Measurements from ENCODE around the gene NPIPB2.

The NPIPB2 gene

DNA sequence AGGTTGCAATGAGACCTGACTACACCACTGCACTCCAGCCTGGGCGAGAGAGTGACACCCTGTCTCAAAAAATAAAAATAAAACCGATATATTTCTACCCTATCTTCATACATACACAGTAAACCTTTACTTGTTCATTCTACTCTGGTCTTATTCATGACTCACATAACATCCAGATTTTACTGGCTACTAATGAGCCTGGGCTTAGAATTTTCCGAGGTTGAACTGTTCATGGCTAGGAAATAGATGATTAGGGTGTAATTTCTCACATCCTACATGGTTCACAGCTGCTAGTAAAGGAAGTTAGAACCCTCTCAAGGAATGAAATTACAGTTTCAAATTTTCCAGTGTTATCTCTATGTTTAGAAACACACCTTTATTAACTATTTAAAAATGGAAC is 40.8 kb downstream of the NPIPB2 start:
- DNase-seq (ENCODE audit: low spot score) = no peak

DNA sequence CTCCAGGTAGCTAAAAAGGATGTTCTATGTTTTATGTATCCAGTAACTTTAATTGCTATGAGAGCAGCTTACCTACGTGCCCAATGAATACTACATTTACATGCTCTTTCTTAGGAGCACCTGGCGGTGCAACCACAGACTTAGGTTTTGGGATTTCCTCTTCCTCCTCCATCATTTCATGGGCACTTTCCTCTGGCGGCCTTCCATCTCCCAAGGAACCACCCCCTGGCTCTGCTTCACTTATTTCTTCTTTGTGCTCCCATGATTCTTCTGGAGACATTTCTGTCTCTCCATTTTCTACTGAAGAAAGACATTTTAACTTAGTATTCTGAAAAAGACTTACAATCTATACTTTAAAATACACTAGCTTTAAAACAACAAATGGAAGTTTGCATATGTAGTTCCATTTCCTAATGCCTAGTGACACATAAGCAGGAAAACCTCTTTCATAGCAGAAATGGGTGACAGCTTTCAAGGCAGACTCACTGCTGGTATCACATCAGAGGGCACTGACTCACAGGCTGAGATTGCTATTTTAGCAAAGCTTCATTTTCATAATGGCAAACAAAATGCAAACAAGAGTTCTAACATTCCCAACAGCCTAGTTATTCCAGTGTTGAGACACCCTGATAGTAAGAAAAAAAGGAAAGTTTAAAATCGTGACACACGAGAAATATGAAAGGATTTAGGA is 45.2 kb downstream of the NPIPB2 start:
- DNase-seq (ENCODE audit: low spot score) = no peak

DNA sequence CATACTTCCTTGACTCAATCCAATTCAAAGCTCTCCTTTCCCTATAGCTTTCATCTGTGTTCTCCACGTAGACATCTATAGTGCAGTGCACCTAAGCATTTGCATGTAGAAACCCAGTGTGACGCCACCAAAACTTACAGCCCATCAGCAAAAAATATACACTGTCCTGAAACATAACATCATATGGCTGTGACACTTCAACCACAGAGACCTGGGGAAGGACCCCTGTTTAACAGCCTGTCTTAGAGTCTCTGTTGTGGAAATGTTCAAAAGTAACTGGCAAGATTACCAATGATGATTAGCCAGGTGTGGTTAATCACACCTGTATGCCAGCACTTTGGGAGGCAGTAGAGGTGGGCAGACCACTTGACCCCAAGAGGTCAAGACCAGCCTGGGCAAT is 48.3 kb downstream of the NPIPB2 start:
- no peak for DNase-seq (ENCODE audit: low spot score)

DNA sequence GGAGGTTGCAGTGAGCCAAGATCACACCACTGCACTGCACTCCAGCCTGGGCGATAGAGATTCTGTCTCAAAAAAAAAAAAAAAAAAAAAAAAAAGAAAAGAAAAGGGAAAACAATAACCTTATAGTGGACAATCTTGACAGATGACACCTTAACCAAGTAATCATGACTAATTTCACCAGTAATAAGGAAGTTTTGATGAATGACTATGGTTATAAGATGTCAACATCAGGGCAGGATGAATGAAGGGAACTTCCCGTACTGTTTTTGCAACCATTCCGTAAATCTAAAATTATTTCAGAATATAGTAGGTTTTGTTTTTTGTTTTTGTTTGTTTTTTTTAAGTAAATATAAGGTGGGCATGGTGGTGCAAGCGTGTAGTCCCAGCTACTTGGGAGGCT is 49.1 kb downstream of the NPIPB2 start:
- DNase-seq (ENCODE audit: low spot score) = no peak

DNA sequence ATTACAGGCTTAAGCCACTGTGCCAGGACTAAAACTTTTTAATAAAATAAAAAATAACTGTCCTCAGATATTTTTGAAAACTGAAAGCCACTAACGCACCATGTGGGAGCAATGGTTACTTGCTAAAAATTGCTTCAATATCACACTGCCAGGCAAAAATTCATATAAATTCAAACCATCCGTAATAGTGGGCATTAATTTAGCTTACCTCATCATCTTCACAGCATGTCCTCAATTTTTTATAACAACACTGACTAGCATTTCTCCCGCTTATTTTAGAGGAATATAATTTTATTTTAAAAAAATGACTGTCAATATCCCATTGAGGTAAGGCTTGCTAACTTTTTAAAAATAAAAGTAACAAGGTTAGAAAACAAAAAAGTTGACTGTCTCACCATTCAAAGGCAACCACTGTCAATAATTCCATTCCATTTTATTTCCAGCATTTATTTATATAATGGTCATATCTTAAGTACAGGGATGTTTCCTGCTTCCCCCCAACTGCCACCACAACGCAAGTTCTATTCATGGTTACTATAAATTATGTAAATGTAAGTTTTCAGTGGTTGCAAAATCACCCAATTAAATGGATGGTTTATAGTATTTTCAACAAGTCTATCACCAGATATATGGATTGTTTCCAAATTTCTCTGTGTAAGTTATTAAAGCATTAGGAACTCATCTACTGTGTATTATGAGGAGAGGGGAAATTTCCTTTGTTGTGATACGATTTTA is 51.4 kb downstream of the NPIPB2 start:
- DNase-seq (ENCODE audit: low spot score) = no peak

DNA sequence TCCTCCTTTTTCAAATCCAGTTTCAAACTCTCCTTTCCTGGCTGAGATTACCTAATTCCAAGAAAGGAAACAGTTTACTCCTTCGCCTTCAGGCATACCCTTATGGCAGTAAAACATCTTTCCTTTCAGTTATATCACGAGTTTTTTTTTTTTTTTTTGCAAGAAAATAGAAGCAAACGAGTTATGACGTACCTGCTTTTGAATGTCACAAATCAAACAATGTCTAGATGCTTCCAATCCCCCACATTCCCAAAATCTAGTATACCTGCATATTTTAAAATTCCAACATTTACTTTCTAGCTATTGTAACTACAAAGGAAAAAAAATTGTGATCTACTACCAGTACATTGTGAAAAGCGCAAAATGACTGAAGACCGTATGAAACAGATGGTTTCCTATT is 55.0 kb downstream of the NPIPB2 start:
- no peak for DNase-seq (ENCODE audit: low spot score)

DNA sequence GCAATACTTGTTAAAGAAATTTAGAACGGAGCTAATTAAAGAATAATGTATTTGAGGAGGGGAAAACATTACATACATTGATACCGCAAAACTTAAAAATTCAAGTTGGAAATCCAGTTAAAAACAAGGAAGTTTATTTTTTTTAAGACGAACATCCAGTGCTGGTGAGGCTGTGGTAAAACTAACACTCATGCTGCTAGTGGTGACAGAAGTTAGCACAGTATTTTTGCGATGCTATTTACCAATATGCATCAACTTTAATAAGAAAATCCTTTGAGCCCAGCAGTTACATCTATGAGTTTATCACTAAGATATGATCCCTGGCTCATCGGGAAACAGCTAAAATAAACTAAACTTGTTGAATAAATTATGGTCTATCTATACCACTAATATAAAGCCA is 57.8 kb downstream of the NPIPB2 start:
- no peak for DNase-seq (ENCODE audit: low spot score)

DNA sequence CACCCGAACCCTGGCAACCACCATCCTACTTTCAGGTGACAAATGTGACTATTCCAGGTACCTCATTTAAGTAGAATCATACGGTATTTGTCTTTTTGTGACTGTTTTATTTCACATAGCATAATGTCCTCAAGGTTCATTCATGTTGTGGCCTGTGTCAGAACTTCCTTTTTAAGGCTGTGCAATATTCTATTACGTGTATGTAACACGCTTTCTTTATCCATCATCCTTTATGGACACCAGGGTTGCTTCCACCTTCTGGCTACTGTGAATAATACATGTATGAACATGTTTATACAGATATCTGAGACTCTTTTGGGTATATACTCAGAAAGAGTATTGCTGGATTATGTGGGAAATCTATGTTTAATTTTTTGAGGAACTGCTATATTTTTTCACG is 61.8 kb downstream of the NPIPB2 start:
- no peak for DNase-seq (ENCODE audit: low spot score)

DNA sequence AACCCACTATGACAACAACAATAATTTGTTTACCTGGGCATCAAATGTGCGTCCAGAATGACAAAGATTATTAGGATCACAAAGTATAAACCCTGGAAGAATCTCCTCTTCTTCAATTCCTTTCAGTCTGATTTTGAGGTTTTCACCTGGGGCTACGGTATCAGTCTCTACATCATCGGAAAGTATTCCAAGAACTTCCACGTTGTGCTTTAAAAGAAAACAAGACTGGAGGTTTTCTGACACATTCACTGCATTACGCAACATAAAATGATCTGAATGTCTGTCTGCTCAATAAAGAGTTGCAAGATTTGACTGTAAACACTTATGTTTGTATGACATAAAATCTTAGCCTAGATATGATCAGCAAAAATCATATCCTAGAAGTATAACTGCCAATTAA is 64.5 kb downstream of the NPIPB2 start:
- DNase-seq (ENCODE audit: low spot score) = no peak

Measured in CD4-positive, alpha-beta T cell treated with Interleukin-6 at 100 ng/mL for 8 hours (primary cell).